Measurements from ENCODE around the gene ARHGEF7.

The ARHGEF7 gene

DNA sequence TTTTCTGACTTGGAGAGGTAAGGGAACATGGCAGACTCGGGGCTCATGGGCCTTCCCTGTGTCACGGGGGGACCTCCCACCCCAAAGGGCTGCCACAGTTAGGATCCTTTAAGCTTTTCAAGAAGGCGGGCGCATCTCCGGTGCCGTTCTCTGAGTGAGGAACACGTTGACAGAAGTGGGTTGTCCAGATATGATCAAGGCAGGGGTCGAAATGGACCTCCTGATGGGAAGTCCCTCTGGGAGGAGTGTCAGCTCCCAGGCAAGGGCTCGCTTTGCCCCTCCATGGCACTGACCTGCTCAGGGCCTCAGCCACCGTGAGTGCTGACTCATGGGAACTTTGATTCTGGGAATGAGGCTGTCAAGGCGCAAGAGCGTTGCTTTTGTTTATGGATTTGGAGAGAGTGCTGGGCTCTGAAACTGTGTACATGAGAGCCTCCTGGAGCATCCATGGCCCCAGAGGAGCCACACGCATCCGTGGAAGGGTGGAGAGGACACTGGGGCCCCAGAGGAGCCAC lies 198.9 kb downstream of the ARHGEF7 start:
- Histone ChIP-seq H3K4me1 (ENCODE audit: control insufficient read depth, insufficient read depth, low read length) (no peaks in the 10 kb centered on the region), H3K36me3 (ENCODE audit: control insufficient read depth, insufficient read depth, low read length) (peaks cover 6% of the 10 kb centered on the region), H3K27ac (ENCODE audit: insufficient read depth, low read depth, low read length, poor library complexity, severe bottlenecking) (no peak overlapping the region), H3K27me3 (ENCODE audit: control insufficient read depth, insufficient read depth, low read length, poor library complexity, severe bottlenecking) (no peaks in the 10 kb centered on the region), H3K4me3 (ENCODE audit: insufficient read depth, low read depth, low read length) (no peak overlapping the region), H3K9me3 (ENCODE audit: control insufficient read depth, low read length) (peaks cover 3% of the 10 kb centered on the region)
- 94 to 96% methylated on average over 14 of the region's 14 CpGs for WGBS, 2 experiments

DNA sequence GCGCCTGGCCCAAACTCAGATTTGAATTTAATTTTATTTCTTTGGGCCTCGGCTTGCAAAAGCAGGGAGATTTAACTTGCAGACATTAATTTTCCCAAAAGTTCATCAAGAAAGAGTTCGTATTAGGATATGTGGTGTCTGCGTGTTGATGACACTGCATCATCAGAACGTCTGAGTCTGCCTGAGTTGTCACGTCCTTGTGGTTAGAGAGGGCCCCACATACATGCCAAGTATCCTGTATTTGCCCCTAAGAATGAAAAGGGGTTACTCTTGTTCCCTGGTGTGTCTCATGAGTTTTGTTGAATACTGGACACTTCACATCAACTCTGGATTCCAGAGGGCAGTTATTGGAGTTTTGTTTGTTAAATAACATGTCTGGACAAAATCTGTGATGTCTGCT lies 199.7 kb downstream of the ARHGEF7 start:
- no peak overlapping the region for H3K27ac ChIP-seq (ENCODE audit: insufficient read depth, low read depth, low read length, poor library complexity, severe bottlenecking)
- peaks cover 6% of the 10 kb centered on the region for H3K36me3 ChIP-seq (ENCODE audit: control insufficient read depth, insufficient read depth, low read length)
- WGBS, 2 experiments = 91 to 92% methylated on average over 6 of the region's 6 CpGs
- no peaks in the 10 kb centered on the region for H3K4me1 ChIP-seq (ENCODE audit: control insufficient read depth, insufficient read depth, low read length)
- no peak overlapping the region for H3K4me3 ChIP-seq (ENCODE audit: insufficient read depth, low read depth, low read length)
- H3K9me3 ChIP-seq (ENCODE audit: control insufficient read depth, low read length) = peaks cover 3% of the 10 kb centered on the region
- no peaks in the 10 kb centered on the region for H3K27me3 ChIP-seq (ENCODE audit: control insufficient read depth, insufficient read depth, low read length, poor library complexity, severe bottlenecking)

DNA sequence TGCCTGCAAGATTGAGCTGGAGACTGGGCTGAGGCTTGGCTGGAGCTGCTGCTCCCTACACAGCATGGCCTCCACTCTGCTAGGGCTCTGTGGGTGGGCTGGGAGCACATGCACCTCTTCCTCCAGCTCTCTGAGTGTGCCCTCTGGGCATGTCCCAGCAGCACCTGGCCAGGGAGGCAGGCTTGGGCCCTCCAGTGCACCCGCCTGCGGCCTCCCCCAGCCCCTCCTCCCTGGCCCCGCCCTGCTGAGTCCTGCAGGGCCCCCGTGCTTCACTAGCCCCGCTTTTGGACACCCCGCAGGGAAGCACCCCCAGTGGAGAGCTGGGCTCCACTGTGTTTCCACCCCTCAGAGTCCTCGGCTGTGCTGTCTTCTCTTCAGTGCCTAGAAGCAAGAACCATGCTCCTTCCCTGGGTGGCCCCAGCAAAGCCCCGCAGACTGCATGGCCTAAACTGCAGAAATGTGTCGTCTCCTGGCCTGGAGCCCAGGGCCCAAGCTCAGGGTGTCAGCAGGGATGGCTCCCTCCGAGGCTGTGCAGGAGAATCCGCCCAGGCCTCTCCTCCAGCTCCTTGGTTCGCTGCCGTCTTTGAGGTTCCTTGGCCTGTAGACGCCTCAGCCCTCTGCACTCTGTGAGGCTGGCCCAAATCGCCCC lies 200.4 kb downstream of the ARHGEF7 start:
- Histone ChIP-seq H3K27ac (ENCODE audit: insufficient read depth, low read depth, low read length, poor library complexity, severe bottlenecking) (no peak overlapping the region), H3K9me3 (ENCODE audit: control insufficient read depth, low read length) (peaks cover 3% of the 10 kb centered on the region), H3K4me3 (ENCODE audit: insufficient read depth, low read depth, low read length) (no peak overlapping the region), H3K27me3 (ENCODE audit: control insufficient read depth, insufficient read depth, low read length, poor library complexity, severe bottlenecking) (no peaks in the 10 kb centered on the region), H3K4me1 (ENCODE audit: control insufficient read depth, insufficient read depth, low read length) (no peaks in the 10 kb centered on the region), H3K36me3 (ENCODE audit: control insufficient read depth, insufficient read depth, low read length) (peaks cover 6% of the 10 kb centered on the region)
- 88 to 89% methylated on average over 15 of the region's 15 CpGs for WGBS, 2 experiments

DNA sequence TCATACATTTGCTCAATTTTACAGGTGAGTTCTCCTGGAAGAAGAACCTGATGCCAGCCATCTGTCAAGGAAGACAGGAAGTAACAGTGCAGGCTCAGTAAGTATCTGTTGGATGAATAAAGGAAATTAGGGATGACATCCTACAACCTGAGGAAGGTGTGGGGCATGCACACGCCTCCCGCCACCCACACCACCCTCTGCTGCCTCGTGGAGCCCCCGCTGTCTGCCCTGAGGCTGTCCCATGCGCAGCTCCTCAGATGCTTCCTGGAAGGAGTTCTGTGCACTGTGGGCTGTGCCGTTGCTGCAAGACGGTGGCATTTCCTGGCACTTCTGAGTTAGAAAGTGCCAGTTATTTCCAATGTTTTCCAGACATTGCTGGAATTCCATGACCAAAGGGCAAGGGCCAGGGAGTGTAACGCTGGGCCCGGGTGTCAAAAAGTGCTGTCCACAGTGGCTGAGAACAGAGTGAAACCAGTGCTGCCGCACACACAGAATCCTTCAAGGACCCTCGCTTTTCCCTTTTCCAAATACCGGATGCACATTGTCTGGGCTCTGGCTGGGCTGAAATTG lies 201.1 kb downstream of the ARHGEF7 start:
- no peaks in the 10 kb centered on the region for H3K4me1 ChIP-seq (ENCODE audit: control insufficient read depth, insufficient read depth, low read length)
- 93 to 96% methylated on average over 12 of the region's 12 CpGs for WGBS, 2 experiments
- H3K27me3 ChIP-seq (ENCODE audit: control insufficient read depth, insufficient read depth, low read length, poor library complexity, severe bottlenecking) = no peaks in the 10 kb centered on the region
- no peak overlapping the region for H3K27ac ChIP-seq (ENCODE audit: insufficient read depth, low read depth, low read length, poor library complexity, severe bottlenecking)
- no peak overlapping the region for H3K4me3 ChIP-seq (ENCODE audit: insufficient read depth, low read depth, low read length)
- H3K9me3 ChIP-seq (ENCODE audit: control insufficient read depth, low read length) = peaks cover 3% of the 10 kb centered on the region
- peaks cover 6% of the 10 kb centered on the region for H3K36me3 ChIP-seq (ENCODE audit: control insufficient read depth, insufficient read depth, low read length)

DNA sequence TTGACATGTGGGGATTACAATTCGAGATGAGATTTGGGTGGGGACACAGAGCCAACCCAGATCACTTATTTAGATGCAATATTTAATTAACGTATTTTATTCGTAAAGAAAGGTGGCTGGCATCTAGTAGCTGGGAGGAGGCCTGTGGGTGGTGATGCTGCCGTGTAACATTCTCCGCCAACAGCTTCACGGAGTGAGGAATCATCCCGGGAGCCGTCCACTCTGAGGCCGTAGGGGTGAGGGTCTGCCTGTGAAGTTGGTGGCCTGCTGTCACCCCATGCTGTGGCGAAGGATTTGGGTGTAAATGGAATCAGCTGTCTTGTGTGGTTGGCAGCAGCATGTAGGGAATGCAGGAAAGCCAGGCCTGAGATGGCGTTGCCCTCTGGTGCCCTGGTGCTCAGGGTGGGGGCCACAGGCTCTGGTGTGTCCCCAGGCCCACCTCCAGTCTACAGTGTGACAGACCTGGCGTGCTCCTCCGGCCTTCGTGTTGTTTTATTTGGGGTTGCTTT lies 202.0 kb downstream of the ARHGEF7 start:
- Histone ChIP-seq H3K4me3 (ENCODE audit: insufficient read depth, low read depth, low read length) (no peak overlapping the region), H3K36me3 (ENCODE audit: control insufficient read depth, insufficient read depth, low read length) (peaks cover 6% of the 10 kb centered on the region), H3K4me1 (ENCODE audit: control insufficient read depth, insufficient read depth, low read length) (no peaks in the 10 kb centered on the region), H3K27me3 (ENCODE audit: control insufficient read depth, insufficient read depth, low read length, poor library complexity, severe bottlenecking) (no peaks in the 10 kb centered on the region), H3K27ac (ENCODE audit: insufficient read depth, low read depth, low read length, poor library complexity, severe bottlenecking) (no peak overlapping the region), H3K9me3 (ENCODE audit: control insufficient read depth, low read length) (peaks cover 3% of the 10 kb centered on the region)
- 91 to 93% methylated on average over 14 of the region's 14 CpGs for WGBS, 2 experiments

DNA sequence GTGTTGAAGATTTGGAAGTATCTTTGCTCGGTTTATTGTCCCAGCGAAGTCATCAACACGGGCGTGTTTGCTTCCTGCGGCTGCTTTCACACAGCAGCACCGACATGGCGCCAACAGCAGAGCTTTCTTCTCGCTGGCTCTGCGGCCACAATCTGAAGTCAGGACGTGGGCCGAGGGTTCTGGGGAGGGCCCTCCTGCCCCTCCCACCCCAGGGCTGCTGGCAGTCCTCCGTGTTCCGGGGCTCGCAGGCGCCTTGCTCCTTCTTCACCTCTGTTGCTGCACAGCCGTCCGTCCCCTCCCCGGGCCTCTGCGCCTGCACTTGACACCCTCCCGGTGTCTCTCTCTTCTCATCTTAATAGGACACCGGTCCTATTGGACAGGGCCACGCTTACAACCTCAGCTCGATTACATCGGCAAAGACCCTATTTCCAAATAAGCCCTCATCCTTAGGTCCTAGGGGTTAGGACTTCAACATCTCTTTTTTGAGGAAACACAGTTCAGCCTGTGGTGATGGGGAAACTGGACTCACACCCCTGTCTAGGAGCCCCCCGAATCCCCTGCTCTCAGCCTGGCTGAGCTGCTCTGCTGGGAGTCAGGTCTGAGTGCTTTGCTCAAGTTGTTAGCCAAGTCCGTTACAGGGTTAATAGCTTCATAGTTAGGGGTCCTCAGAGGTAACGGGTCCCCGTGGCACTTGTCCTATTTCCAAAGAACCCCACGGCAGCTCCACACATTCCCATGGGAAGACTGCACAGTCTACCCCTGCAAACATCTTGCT lies 202.6 kb downstream of the ARHGEF7 start:
- Histone ChIP-seq H3K9me3 (ENCODE audit: control insufficient read depth, low read length) (peaks cover 3% of the 10 kb centered on the region), H3K4me1 (ENCODE audit: control insufficient read depth, insufficient read depth, low read length) (no peaks in the 10 kb centered on the region), H3K36me3 (ENCODE audit: control insufficient read depth, insufficient read depth, low read length) (peaks cover 3% of the 10 kb centered on the region), H3K4me3 (ENCODE audit: insufficient read depth, low read depth, low read length) (no peak overlapping the region), H3K27ac (ENCODE audit: insufficient read depth, low read depth, low read length, poor library complexity, severe bottlenecking) (no peak overlapping the region), H3K27me3 (ENCODE audit: control insufficient read depth, insufficient read depth, low read length, poor library complexity, severe bottlenecking) (no peaks in the 10 kb centered on the region)
- WGBS, 2 experiments = 94 to 95% methylated on average over 29 of the region's 29 CpGs

DNA sequence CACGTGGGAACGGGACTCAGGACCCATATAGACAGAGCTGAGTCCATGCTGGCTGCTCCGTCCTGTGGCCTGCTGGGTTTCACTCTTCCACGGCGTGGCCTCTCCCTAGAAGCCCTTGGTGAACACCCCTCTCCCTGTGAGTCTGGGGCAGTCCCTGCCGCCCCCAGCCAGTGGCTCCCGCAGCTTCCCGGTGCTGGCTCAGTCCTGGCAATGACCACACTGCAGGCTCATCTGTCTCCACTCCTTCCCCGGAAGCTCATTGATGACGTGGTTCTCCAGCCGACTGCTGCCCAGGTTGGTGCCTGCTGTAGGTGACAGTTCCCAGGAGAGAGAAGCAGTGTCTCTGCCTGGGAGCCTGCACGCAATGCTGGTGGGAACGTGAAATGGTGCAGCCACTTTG lies 203.3 kb downstream of the ARHGEF7 start:
- H3K9me3 ChIP-seq (ENCODE audit: control insufficient read depth, low read length) = no peaks in the 10 kb centered on the region
- WGBS, 2 experiments = 94 to 95% methylated on average over 13 of the region's 13 CpGs
- H3K4me1 ChIP-seq (ENCODE audit: control insufficient read depth, insufficient read depth, low read length) = no peaks in the 10 kb centered on the region
- H3K4me3 ChIP-seq (ENCODE audit: insufficient read depth, low read depth, low read length) = no peak overlapping the region
- no peaks in the 10 kb centered on the region for H3K27me3 ChIP-seq (ENCODE audit: control insufficient read depth, insufficient read depth, low read length, poor library complexity, severe bottlenecking)
- H3K27ac ChIP-seq (ENCODE audit: insufficient read depth, low read depth, low read length, poor library complexity, severe bottlenecking) = no peak overlapping the region
- H3K36me3 ChIP-seq (ENCODE audit: control insufficient read depth, insufficient read depth, low read length) = no peaks in the 10 kb centered on the region

DNA sequence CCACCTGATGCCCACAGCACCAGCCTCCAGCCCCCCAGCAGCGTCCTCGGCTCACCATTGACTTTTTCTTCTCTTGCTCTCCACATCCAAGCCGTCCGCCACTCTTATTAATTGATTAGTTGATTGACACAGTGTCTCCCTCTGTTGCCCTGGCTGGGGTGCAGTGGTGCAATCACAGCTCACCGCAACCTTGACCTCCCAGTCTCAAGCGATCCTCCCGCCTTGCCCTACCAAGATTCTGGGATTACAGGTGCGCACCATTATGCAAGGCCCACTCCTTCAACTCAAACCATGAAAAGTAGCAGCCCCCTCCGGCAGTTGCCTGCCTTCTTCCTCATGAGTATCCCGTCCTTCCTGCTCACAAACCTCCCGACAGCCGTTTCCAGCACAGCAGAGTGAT lies 204.4 kb downstream of the ARHGEF7 start:
- H3K27me3 ChIP-seq (ENCODE audit: control insufficient read depth, insufficient read depth, low read length, poor library complexity, severe bottlenecking) = no peaks in the 10 kb centered on the region
- H3K27ac ChIP-seq (ENCODE audit: insufficient read depth, low read depth, low read length, poor library complexity, severe bottlenecking) = no peak overlapping the region
- H3K9me3 ChIP-seq (ENCODE audit: control insufficient read depth, low read length) = no peaks in the 10 kb centered on the region
- H3K4me3 ChIP-seq (ENCODE audit: insufficient read depth, low read depth, low read length) = no peak overlapping the region
- 91 to 94% methylated on average over 12 of the region's 12 CpGs for WGBS, 2 experiments
- no peaks in the 10 kb centered on the region for H3K36me3 ChIP-seq (ENCODE audit: control insufficient read depth, insufficient read depth, low read length)
- no peaks in the 10 kb centered on the region for H3K4me1 ChIP-seq (ENCODE audit: control insufficient read depth, insufficient read depth, low read length)

DNA sequence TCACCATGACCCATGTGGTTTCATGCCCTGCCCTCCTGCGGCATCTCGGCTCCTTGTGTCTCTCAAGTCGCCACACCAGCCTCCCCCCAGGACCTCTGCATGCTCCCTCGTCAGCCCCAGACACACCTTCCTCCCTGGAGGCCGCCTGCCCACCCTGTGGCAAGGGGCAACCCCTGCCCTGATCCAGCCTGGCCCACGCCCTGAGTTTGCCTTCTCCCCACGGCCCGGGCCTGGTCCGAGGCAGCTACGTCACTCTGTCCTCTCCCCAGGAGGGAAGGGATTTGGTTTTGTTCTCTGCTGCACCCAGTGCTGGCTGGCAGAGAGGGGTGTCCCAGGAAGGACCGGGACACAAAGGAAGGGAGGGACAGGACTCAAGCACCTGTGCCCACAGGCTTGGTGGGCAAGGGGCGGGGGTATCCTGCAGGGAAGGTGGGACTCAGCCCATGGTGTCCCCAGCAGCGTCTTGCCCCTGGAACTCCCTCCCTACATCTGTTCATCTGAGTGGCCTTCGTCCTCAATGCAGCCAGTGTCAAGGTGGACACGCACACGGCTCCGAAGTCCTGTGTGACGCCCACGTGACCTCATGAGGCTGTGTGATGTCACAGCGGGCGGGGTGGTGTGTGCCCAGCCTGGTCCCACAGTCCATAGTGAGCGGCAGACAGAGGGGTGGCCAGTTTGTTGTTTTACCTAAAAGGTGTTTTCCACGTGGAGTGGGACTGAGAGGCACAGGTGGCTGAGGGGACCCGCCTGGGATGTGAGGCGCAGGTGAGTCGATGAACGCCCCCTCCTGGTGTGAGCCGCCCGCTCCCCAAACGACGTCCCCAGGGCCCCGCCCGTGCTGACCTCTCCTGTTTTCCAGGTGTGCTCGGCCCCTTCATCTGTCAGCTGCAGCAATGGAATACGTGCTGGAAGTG lies 205.1 kb downstream of the ARHGEF7 start, which contains the start of gene TEX29:
TSS of gene TEX29 (plus strand) at position 645 of the 914 bp plus-strand sequence. CDS start at position 894, 249 bp downstream.
- Histone ChIP-seq H3K4me3 (ENCODE audit: insufficient read depth, low read depth, low read length) (no peak within 1 kb of the TSS), H3K36me3 (ENCODE audit: control insufficient read depth, insufficient read depth, low read length) (no peaks in the 10 kb centered on the region), H3K9me3 (ENCODE audit: control insufficient read depth, low read length) (no peaks in the 10 kb centered on the region), H3K27me3 (ENCODE audit: control insufficient read depth, insufficient read depth, low read length, poor library complexity, severe bottlenecking) (no peaks in the 10 kb centered on the region), H3K4me1 (ENCODE audit: control insufficient read depth, insufficient read depth, low read length) (no peaks in the 10 kb centered on the region), H3K27ac (ENCODE audit: insufficient read depth, low read depth, low read length, poor library complexity, severe bottlenecking) (no peak within 1 kb of the TSS)
- 91 to 92% methylated on average over 35 of the region's 35 CpGs for WGBS, 2 experiments
